ENCODE results near the gene HERC2. TPM values are rescaled to one million over a fixed set of nuclear protein-coding genes. Genes with fewer than 3 reads are reported as not detected.

The HERC2 gene
- total RNA-seq, 1 donor from 2014 or later: 62.2 TPM

DNA sequence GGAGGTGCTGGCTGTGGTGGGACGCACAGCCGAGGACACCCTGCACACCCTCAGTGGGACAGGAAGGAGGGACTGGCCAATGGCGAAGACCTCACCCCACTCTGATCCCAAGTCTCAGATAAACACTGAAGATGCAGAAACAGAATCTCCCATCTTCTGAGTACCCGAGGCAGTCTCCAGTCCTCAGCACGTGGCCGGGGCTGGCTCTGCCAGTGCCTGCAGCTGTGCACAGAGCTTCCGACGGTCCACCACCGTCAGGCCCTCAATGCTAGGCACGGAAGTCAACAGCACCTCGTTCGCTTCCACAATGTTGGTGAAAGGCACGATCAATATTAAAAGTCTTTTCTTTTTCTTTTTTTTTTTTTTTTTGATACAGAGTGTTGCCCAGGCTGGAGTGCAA, 206.1 kb downstream of the HERC2 start:
- DNase-seq (ENCODE audit: low spot score): no peak

DNA sequence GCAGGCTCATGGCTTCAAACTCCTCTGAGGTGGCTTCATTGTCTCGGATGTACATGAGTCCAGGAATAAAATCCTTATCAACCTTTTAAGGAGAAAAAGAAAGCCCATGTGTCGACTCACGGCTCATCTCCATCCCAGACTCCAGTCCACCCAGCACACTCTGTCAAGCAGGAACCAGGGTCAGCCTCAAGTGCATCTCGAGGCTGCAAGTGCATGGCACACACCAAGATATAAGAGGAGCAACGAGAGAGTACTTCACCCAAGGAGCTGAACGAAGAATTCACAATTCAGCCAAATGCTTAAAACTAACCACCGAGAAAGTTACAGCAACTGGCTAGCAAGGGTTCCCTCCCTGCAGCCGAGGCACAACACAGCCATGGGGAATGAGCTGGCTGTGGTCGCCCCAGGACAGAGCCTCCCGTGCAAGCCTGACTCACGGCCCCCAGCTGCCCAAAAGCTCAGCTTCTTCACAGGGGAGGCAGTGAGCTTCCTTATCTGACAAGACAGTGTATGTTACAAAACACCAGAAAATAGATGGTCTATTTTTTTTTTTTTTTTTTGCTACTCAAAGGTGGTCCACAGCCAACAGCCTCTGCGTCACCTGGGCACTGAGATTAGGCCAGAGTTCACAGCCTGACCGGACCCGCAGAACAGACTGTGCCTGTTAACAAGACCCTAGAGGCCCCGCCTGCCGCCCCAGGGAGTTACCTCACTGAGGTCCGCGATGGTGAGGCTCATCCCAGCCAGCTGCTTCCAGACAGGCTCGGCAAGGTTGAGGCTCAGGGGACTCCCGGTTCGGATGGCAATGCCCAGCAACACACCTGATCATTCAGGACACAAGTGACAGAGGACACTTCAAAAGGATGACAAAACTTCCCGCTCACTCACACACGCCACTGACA, 207.0 kb downstream of the HERC2 start:
- DNase-seq (ENCODE audit: low spot score): peak; percentile 84

DNA sequence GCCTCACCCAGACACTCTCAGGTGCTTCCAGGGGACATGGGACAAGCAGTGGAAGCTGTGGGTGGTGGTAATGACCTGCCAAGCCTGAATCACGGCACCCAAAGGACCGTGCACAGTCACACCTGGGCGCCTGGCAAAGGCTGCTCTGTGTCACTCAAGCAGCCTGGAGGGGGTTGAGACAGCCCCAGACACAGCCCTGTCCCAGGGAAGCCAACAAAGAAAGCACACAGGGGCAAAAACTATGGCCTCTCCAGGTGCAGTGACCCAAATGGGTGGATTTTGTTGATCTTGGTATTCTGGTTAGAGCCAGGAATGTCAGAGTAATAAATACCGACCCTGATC, 207.9 kb downstream of the HERC2 start:
- no peak for DNase-seq (ENCODE audit: low spot score)

DNA sequence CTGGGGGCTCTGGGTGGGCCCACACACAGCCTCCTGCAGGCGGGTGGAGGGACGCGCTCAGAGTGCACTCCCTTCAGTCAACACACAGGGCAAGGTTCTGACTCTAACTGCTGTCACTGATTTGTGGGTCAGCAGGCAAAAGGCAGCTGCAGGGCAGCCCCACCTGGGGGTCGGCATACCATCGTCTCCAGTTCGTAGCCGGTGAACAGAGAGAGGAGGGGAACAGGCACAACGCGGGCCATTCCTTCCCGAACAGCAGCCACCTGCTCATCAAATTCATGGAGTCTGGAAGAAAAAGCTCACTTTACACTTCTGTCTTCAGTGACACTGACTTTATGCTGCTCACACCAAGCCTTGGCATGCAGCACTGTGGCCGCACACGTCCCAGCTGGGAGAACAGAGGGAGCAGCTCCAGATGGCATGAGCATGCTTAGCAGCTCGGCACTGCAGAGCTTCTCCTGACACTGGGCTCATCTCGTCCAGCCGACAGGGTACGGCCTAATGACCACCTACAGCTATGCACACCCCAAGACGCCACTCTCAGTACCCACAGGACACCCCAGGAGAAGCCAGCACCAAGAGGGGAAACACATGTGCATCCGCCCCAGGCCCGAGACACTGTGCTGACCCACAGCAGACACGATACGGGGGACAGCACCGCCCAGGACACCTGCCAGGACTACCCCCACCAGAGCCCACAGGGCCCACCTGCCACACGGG, 208.4 kb downstream of the HERC2 start:
- DNase-seq (ENCODE audit: low spot score): peak; percentile 82

DNA sequence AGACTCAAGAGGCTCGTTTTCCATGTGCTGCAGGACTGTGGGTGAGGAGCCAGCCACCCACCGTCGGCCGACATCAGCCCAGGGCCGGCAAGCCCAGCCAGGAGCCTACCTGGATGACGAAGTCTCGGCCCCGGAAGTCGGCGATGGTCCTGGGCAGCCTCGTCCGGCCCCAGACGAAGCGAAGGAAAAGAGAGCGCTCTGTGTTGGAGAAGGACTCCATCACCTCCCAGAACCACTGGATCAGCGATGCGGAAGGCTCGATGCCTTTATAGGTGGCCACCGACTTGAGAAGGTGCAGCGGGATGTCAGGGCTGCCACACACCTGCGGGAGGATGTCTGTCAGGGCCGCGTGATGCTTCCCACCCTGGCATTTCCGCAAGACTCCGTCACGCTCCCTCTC, 209.0 kb downstream of the HERC2 start:
- DNase-seq (ENCODE audit: low spot score): peak; percentile 85

DNA sequence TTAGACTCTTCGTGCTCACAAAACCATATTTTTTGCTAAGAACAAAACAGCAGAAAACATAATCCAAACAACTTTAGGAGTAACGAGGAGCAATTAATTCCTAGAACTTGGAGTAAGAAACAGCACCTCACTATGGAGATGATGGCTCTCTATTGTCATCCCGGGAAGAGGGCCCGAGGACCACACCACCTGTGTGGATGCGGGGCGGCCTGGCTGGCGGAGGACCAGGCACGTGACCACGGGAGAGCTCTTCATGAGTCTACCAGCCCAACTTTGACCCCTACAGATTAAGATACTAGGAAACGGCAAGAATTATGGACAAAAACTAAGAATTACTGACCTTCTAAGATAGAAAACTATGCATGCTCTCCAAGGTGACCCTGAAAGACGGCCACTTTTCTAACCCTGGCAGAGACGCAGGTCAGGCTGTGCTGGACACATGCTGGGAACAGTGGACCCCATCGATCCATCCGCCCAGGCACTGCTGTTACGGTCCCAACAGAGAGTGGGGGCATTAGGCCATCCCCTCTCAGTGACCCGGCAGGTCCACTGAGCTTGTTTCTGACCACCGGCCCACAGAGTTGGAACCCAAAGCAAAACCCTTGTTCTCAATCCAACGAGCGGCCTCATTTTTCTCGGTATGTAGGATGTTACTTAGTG, 209.7 kb downstream of the HERC2 start:
- DNase-seq (ENCODE audit: low spot score): no peak

DNA sequence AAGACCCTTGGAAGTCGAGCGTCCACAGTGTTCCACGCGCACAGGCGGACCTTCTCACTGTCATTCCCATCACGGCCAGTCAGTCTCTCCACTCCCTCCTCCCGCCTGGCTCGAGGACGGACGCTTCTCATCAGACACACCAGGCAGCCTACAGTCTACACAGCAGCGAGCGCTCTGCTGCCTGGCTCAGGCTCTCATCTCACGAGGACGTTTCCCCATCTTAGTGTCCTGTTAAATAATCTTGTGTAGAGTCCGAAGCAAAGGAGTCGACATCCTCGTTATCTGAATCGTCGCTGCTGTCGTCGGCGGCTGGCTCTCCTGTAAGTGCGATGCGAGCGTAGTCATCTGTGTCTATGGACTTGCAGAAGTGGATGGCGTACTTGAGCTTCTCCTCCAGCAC, 210.4 kb downstream of the HERC2 start:
- DNase-seq (ENCODE audit: low spot score): no peak

DNA sequence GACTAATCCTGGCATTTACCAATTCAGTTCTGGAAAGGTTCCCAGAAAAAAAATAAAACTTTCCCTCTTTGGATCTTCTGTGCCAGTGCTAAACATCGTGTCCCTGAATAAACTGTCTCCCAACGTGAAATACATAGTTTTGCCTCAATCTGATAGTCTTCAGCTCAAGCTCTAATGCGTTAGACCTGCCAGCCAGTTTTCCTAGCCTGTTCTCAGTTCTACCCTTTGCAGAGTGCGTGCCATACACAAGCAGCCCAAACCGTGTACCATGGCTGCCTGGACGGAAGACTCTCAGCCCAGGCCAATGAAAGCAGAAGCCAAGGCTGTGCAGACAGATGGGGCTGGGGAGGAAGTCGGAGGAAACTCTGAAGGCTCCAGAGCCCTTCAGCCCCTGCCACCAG, 211.5 kb downstream of the HERC2 start:
- DNase-seq (ENCODE audit: low spot score): peak; percentile 26

DNA sequence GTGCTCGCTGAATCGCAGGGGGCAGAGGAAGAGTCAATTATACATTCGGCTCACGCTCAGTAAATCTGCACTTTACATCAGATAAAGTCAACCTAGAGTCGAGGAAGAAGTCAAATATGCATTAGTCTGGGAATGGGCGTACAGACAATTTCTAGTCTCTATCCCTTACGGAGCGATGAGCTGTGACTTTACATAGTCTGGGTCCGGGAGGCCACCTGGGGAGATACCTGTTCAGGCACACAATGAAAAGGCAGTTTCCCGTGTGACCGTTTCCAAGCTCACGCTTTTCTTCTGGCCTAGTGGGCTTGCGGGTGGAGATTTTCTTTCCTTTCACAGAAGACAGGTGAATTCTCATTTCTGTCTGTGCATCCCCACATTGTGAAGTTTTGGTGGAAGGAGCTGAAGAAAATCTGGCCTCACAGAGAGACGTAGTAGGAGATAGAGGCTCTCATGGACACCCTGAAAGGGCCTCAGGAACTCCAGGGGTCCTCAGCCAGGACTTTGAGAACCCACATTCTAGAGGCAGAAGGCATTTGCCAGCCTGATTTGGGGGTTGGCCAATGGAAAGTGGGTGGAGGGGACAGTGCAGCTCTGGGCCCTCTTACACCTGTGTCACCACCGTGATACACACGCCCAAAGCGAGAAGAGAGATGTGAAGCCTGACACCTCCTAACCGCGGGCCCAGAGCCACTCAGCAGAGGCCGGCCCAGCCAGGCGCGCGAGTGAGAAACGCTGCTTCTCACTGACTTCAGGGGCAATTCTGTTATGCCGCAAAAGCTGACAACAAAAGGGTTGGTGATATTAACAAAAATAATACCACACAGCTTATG, 212.1 kb downstream of the HERC2 start:
- peak; percentile 82 for DNase-seq (ENCODE audit: low spot score)

DNA sequence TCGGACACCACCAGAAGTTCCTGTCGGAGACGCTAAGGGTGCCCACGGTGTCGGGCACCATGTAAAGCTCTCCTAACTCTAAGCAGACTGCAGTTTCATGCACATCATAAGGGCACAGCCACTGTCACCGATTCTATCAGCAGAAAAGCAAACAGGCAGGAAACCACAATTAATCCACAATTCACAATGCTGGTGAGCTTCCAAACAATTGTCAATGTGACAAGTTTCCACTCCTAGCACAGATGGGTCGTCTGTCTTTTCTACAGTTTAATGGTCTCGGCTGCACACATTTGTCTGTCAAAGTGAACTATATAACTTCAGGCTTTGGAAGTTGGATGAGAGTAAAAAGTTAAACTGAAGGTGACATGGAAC, 214.1 kb downstream of the HERC2 start:
- DNase-seq (ENCODE audit: low spot score): no peak

DNA sequence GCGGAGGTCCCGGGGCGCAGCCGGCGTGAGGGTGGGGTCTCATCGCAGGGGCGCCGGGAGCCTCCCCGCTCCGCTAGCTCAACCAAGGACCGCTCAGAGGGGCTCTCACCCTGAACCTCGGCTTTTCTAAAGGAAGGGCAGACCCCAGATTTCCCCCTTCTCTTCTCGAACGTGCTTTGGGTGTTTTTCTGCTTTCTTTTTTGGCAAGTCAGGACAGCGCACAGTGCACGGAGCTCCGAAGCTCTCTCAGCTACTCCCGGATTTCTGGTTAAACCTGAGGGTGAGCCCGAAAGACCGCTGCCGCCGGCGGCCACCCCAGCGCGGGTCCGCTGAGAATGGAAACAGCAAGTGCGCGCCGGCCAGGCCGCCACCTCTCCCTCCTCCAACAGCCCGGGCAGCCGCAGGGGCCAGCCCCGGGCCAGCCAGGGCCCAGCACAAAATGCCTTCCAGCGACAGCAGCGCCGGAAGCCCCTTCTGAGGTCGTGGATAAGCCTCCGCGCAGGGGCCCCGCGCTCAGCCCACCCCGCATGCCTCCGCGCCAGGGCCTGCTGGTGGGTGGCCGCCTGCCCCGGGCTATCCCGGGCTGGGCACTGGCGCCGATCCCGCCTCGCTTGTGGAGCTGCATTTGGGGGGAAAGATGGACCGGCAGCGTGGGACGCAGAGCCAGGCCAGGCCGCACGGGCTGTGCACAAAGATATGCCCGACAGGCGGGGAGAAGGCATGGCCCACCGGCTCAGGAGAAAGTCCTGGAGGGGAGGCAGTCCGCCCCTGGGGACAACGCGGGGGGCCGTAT, 214.7 kb downstream of the HERC2 start:
- DNase-seq (ENCODE audit: low spot score): peak; percentile 84

DNA sequence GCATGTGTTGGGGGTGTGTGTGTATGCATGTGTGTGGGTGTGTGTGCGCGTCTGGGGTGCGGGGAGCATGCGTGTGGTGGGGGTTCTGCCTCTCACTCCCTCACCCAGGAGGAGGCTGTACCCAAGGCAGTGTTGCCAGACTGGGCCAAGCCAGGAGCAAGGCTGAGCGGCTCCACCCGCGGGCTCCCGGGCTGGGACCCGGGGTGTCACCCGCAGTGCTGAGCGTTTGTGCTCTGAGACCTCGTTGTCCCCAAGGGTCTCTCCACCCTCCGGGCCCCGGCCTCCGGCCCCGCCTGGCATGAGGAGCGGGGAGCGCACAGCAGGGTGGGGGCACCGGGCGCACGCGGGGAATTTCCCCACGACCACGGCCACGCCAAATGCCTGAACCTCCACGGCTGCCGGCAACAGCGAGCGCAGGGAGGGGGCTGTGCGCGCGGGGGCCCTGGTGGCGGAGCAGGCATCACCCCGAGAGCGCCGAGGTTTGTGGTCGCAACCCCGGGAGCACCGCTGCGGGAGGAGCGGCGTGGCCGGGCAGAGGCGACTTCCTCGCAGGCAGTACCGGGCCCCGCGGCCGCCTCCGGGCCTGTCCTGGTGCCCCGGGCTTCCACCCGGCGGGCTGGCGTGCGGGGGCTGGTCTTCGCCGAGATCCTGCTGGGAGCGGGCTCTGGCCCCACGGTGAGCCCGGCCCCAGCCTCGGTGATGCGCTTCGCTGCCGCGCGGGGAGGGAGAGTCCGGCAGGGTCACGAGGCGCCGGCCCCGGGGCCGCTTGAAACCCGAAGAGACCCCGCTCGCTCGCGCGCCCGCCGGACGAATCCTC, 215.5 kb downstream of the HERC2 start:
- DNase-seq (ENCODE audit: low spot score): peak; percentile 89

DNA sequence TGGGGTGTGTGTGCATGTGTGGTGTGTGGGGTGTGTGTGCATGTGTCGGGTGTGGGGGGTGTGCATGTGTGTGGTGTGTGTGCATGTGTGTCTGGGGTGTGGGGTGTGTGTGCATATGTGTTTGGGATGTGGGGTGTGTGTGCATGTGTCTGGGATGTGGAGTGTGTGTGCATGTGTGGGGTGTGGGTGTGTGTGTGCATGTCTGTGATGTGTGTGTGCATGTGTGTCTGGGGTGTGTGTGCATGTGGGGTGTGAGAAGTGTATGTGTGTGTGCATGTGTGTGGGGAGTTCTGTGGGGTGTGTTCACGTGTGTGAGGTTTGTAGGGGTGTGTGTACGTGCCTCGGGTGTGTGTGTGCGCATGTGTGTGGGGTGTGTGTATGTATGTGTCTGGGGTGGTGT, 216.2 kb downstream of the HERC2 start:
- peak; percentile 41 for DNase-seq (ENCODE audit: low spot score)

DNA sequence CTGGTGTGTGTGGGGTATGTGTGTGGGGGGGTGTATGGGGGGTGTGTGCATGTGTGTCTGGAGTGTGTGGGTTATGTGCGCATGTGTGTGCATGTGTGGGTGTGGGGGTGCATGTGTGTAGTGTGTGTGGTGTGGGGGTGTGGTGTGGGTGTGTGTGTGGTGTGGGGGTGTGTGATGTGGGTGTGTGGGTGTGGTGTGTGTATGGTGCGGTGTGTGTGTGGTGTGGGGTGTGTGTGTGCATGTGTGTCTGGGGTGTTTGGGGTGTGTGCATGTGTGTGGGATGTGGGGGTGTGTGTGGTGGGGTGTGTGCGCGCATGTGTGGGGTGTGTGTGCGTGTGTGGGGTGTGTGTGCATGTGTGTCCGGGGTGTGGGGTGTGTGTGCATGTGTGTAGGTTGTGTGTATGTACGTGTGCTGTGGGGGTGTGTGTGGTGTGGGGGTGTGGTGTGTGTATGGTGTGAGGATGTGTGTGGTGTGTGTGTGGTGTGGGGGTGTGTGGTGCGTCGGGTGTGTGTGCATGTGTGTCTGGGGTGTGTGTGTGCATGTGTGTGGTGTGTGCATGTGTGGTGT, 216.7 kb downstream of the HERC2 start:
- no peak for DNase-seq (ENCODE audit: low spot score)

DNA sequence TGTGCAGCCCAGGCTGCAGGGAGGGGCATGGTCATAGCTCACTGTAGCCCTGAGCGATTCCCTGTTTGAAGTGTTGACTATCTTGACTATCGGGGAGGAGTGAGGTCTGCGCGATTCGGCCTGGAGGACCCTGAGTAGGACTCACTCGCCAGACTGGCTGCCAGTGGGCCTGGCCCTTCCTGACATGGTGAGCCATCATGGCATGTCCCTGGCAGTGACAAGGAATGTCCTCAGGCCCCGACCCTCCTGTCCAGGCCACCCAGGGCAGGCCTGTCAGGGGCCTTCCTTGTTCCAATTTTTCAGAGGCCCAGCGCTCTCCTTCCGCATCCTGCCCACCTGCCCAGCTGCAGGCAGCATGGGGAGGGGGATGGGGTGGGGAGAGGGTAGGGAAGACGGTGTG, 217.7 kb downstream of the HERC2 start:
- DNase-seq (ENCODE audit: low spot score): peak; percentile 77

DNA sequence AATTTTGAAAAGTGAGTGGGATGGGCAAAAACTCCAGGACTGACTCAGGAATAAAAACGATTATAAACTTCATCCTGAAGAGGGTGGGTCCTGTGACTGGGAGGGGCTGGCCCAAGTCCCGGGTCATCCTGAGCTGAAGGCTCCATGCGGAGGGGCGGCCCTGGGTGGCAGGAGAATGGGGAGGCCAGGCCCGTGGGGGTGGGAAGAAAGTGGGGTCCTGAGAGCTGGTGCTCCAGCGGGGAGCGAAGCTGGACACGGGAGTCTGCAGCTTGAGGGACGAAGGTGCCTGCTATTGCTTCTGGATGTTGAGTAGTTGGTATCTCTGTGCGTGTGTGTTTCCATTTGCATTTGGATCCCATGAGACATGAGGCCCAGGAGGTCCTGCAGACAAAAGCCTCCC, 218.1 kb downstream of the HERC2 start:
- peak; percentile 71 for DNase-seq (ENCODE audit: low spot score)

DNA sequence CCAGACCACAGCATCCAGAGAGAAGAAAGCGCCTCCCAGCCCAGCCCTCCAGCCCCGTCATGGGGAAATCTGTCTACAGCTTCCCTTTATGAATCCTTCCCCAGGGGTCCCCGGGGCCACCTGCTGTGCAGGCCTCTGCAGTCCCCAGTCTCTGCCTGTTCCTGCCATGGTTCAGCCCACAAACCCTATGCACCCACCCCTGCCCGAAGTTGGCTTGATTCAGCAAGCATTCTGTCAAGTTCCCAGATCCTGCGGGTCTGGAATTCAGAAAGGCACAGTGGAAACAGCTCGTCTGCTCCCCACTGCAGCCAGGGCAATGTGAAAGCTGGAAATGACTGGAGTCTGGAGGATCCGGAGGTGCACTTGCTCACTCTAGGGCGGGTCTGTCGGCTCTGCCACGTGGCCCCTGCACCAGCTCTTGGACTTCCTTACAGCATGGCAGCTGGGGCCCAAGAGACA, 220.0 kb downstream of the HERC2 start:
- DNase-seq (ENCODE audit: low spot score): peak; percentile 76

DNA sequence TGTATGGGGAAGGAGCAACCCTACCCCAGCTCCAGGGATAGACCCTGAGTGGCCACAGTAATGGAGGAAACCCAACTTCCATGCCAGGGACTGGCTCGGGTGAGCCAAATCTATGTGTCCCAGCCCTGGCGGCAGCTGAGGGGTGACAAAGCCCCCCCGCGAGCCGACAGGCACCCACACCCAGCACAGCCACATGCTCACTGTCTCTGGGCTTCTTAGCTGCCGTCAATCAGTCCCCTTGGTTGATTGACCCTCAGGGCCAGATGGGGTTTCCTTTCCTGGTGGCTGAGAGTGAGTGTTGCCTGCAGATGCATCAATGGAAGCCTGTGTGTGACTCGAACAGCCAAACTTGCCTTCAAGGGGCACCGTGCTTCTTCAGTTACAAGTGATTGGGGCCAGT, 220.8 kb downstream of the HERC2 start:
- no peak for DNase-seq (ENCODE audit: low spot score)

DNA sequence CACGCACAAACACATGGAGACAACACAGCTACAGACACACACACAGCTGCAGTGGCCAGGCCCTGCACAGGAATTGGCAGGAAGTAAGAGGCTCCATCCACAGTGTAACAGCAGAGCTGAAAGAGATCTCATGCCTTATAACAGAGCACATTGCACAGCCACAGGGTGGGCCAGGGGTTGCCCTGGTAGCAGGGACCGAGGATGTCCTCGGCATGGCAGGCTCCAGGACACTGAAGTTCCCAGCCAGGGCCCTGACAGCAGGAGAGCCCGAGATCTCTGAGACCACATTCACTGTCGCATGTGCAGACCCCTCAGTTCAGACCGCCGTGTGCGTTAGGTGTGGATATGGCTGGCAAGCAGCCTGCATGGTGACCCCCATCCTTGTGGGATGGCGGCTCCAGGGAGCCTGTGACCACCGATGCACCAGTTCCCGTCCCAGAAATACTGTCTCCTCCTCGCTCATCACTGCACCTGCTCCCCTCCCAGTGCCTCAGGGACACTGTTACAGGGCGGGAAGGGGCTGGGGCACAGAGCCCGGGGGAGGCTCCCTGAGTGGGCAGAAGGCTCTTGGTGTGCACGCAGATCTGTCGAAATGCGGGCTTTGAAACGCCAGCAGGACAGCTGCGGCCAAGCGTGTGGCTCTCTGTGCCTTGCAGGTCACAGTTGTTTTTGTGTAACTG, 221.3 kb downstream of the HERC2 start:
- peak; percentile 81 for DNase-seq (ENCODE audit: low spot score)
